ENCODE results near the gene LMO7.

DNA sequence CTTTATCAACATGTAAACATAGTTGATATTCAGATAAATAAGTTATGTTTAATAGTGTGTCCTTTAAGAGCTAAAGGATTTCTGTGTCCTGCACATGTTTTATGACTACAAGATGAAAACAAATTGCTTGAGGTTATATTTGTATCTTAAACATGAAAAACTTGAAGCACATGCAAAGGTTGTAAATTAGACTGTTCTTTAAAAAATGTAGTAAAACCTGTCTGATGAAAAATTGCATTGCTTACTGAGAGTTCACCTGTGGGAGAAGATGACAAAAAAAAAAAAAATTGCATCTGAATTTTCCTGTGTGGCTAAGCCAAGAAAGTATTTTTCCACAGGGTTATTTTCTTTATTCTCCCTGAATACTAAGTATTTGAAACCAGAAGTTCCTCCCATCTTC lies 25.7 kb upstream of the LMO7 start:
- TF ChIP-seq POLR2A (IDR thresholded peaks at IDR 0.05), result no peak
- TF ChIP-seq, protein P1, sequence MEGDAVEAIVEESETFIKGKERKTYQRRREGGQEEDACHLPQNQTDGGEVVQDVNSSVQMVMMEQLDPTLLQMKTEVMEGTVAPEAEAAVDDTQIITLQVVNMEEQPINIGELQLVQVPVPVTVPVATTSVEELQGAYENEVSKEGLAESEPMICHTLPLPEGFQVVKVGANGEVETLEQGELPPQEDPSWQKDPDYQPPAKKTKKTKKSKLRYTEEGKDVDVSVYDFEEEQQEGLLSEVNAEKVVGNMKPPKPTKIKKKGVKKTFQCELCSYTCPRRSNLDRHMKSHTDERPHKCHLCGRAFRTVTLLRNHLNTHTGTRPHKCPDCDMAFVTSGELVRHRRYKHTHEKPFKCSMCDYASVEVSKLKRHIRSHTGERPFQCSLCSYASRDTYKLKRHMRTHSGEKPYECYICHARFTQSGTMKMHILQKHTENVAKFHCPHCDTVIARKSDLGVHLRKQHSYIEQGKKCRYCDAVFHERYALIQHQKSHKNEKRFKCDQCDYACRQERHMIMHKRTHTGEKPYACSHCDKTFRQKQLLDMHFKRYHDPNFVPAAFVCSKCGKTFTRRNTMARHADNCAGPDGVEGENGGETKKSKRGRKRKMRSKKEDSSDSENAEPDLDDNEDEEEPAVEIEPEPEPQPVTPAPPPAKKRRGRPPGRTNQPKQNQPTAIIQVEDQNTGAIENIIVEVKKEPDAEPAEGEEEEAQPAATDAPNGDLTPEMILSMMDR (IDR thresholded peaks at IDR 0.05), result no peak
